Upper lobe of left lung (tissue), 6 donors: ENCODE results near the gene F13A1. TPM values are rescaled to one million over a fixed set of nuclear protein-coding genes. Genes with fewer than 3 reads are reported as not detected.

Experiments used
- small RNA-seq, 4 donors: library from RNA; depleted of rRNA; stranded (forward); fragments of <200 nt; gene quantifications; one replicate each; pipeline ENCODE3, GENCODE V24; 2016
- total RNA-seq, 6 donors: library from RNA; depleted of rRNA in 4 of 6; stranded (reverse); fragments of >200 nt in 4 of 6; gene quantifications; one replicate each; pipeline versions ENCODE4 v1.1.0 to v1.2.1, GENCODE V29; 2016 to 2021
- donor health status: DM: no; HTN: no; CAD: no; lungs with moderate emphysema.
- donor health status: DM: no; HTN: yes; CAD: no; lungs with severe emphysema.

F13A1 gene
- total RNA-seq, 6 donors from 2014 or later = 7.3 to 146 (median 39.2) TPM

Small RNAs within 50 kb of the gene (small RNA-seq; reads per million reads assigned to genes)
- gene MIR7853 = 0 to 0.52 (median 0.09) reads per million in 4 donors
